Brain microvascular endothelial cell (primary cell): ENCODE results near the gene DCC.

Experiments
- DNase-seq: peaks from one replicate; pipeline ENCODE4 v3.0.0-alpha.2; 2020
- H3K27ac ChIP-seq: fragments of 250-450 bp; sonication (Bioruptor Pico); 2 replicates; pipeline ENCODE4 v1.5.1; 2020; ENCODE audit warnings: mild to moderate bottlenecking, moderate library complexity
- H3K27me3 ChIP-seq: fragments of 250-450 bp; sonication (Bioruptor Pico); replicated peaks from 2 replicates; pipeline ENCODE4 v1.5.1; 2020; ENCODE audit warnings: mild to moderate bottlenecking
- H3K36me3 ChIP-seq: fragments of 250-450 bp; sonication (Bioruptor Pico); replicated peaks from 2 replicates; pipeline ENCODE4 v1.5.1; 2020; ENCODE audit warnings: mild to moderate bottlenecking
- H3K4me3 ChIP-seq: 2 replicates; pipeline ENCODE4 v1.5.1; 2011; ENCODE audit warnings: low read depth, mild to moderate bottlenecking, control low read depth, low read length, moderate library complexity
- CTCF ChIP-seq: IDR thresholded peaks from 2 replicates; pipeline ENCODE4 v1.5.1; 2011; ENCODE audit warnings: low read depth, mild to moderate bottlenecking, moderate library complexity, low read length, control low read depth, inconsistent platforms; ENCODE audit errors: missing control alignments
- in situ Hi-C: cut with HindIII; loops from 2 replicates; pipeline ENCODE4 v1.10.0; 2017; ENCODE audit warnings: low sequenced_read_pairs, low pct_ligation_motif_present

Gene DCC

GRCh38 chr18:53556450-53556849, 1216.5 kb downstream of the DCC start:
- in situ Hi-C loops = no loop called here
- H3K27me3 ChIP-seq = no peaks in the 10 kb centered on the region
- H3K27ac ChIP-seq = no peak overlapping the region
- TF ChIP-seq CTCF = no peak
- H3K4me3 ChIP-seq = no peak overlapping the region
- no peak for DNase-seq
- no peaks in the 10 kb centered on the region for H3K36me3 ChIP-seq

DNA sequence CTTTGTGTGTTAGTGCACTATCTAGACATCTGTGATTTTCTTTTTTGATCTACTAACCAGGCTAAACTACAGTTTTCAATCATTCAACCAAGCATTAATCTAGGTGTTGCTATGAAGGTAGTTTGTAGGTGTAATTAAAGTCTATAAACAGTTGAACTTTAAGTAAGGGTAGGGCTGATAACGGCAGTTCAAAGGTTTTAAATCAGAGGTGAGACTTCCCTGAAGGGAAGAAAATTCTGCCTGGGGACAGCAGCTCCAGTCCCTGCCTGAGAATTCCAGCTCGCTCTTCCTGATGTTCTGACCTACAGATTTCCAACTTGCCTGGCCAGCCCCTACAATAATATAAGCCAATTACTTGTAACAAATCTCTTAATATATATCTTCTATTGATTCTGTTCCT, 1220.5 kb downstream of the DCC start:
- in situ Hi-C loops = no loop called here
- Histone ChIP-seq H3K4me3 (no peak overlapping the region), H3K27me3 (no peaks in the 10 kb centered on the region), H3K27ac (no peak overlapping the region), H3K36me3 (no peaks in the 10 kb centered on the region)
- DNase-seq = no peak
- no peak for TF ChIP-seq CTCF

- H3K27ac ChIP-seq = no peak overlapping the region
- H3K4me3 ChIP-seq = no peak overlapping the region
- no peaks in the 10 kb centered on the region for H3K27me3 ChIP-seq
- H3K36me3 ChIP-seq = no peaks in the 10 kb centered on the region
- no peak for TF ChIP-seq CTCF
- DNase-seq = no peak
- in situ Hi-C loops = no loop called here
Measured at GRCh38 chr18:53566626-53567025, 1226.6 kb downstream of the DCC start.

GRCh38 chr18:53567929-53568574, 1228.1 kb downstream of the DCC start:
- H3K4me3 ChIP-seq = no peak overlapping the region

More at GRCh38 chr18:53567929-53568574, 1228.1 kb downstream of the DCC start:
- Histone ChIP-seq H3K27me3 (no peaks in the 10 kb centered on the region), H3K27ac (no peak overlapping the region), H3K36me3 (no peaks in the 10 kb centered on the region)
- TF ChIP-seq CTCF = peak; percentile 51
- peak; percentile 6 for DNase-seq
- in situ Hi-C loops = no loop called here
